ENCODE results near the gene RPH3AL. TPM values are rescaled to one million over a fixed set of nuclear protein-coding genes. Genes with fewer than 3 reads are reported as not detected.

RPH3AL gene
- total and polyA plus RNA-seq, 5 donors = 4.7 to 11.5 (median 9.1) TPM

DNA sequence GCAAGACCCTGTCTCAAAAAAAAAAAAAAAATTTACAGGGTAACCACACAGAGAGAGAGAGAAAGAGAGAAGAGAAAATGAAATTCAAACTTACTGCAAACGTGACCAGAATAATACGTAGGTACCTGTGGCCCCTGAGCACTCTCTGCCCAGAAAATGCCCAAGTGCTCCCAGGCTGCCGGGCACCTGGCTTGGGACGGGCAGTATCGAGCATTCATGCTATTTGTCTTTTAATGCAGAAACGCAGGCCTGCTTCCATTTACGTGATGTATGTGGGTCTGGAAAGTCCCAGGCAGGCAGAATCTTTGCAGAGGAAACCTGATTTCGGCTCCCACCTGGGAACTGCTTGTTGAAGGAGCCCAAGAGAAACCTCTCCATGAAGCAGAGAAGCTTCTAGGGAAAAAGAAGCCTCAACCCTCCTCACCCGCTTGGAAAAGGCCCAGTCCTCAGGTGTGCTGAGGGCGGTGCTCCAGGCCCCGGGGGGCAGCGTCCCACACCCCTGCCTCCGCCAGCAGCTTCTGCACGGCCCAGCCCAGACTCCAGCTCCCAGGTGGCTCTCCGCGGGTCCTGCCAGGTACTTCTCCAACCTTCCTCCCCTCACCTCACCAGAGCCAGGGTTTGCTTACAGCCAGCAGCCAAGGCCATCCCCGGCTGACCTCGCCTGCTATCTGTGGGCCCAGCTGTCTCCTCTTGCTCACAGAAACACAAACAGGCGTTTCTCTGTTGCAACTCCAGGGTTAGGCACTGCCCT is 14.0 kb downstream of the RPH3AL start:
- intact Hi-C loops (cut with DNase I) = no loop called here
- ATAC-seq = peak; percentile 58 to 85
- peaks cover 2% of the 10 kb centered on the region for H3K4me1 ChIP-seq (ENCODE audit: control insufficient read depth, insufficient read depth, low read length)
- H3K27ac ChIP-seq (ENCODE audit: low read length) = no peak overlapping the region
- no peaks in the 10 kb centered on the region for H3K9me3 ChIP-seq (ENCODE audit: control insufficient read depth, low read length)
- DNase-seq = peak in 2 of 3 donors; percentile 48 to 74
- no peak overlapping the region for H3K4me3 ChIP-seq (ENCODE audit: low read length)
- no peaks in the 10 kb centered on the region for H3K27me3 ChIP-seq (ENCODE audit: control insufficient read depth, insufficient read depth)
- WGBS = 80% methylated on average over 19 of the region's 19 CpGs

DNA sequence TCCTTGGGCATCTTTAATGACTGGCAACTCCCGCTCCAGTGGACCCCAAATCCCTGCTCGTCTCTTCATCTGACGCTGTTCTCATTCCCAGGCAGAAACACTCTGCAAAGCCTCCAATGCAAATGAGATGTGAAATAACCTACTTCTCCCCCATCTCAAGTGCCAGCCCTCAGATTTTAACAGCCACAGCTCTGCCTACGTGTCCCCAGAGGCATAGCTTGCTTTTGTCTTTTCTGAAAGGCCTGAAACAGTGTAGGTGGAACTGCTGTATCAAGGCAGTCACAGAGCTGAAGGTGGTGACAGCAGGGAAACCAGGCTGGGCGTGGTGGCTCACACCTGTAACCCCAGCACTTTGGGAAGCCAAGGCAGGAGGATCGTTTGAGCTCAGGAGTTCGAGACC is 14.7 kb downstream of the RPH3AL start:
- Histone ChIP-seq H3K9me3 (ENCODE audit: control insufficient read depth, low read length) (no peaks in the 10 kb centered on the region), H3K27ac (ENCODE audit: low read length) (no peak overlapping the region), H3K27me3 (ENCODE audit: control insufficient read depth, insufficient read depth) (no peaks in the 10 kb centered on the region), H3K4me3 (ENCODE audit: low read length) (no peak overlapping the region), H3K4me1 (ENCODE audit: control insufficient read depth, insufficient read depth, low read length) (peaks cover 2% of the 10 kb centered on the region)
- WGBS = 93% methylated on average over 7 of the region's 7 CpGs
- intact Hi-C loops (cut with DNase I) = no loop called here
- DNase-seq = peak in 1 of 3 donors; percentile 2
- ATAC-seq = no peak

DNA sequence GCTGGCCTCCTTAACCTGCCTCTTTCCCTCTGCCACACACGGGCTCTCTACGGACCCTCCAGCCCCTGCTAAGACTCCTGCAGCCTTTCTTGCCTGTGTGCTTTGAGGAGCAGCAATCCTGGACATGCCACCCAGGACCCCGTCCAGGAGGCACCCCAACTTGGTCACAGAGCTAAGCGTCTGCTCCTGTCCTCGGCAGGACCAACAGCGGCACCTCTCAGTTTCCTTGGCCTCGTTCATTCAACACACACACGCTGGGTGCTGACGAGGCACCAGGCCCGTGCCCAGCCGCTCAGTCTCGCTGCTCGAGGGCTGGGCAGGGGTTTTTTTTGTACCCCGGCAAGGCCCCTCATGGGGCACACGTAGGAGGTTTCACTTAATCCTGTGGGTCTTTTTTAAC is 15.2 kb downstream of the RPH3AL start:
- no peak overlapping the region for H3K27ac ChIP-seq (ENCODE audit: low read length)
- H3K9me3 ChIP-seq (ENCODE audit: control insufficient read depth, low read length) = no peaks in the 10 kb centered on the region
- WGBS = 93% methylated on average over 15 of the region's 15 CpGs
- intact Hi-C loops (cut with DNase I) = no loop called here
- H3K4me1 ChIP-seq (ENCODE audit: control insufficient read depth, insufficient read depth, low read length) = peaks cover 2% of the 10 kb centered on the region
- DNase-seq (peak in 1 of 3 donors; percentile 6), ATAC-seq (no peak)
- no peak overlapping the region for H3K4me3 ChIP-seq (ENCODE audit: low read length)
- no peaks in the 10 kb centered on the region for H3K27me3 ChIP-seq (ENCODE audit: control insufficient read depth, insufficient read depth)

DNA sequence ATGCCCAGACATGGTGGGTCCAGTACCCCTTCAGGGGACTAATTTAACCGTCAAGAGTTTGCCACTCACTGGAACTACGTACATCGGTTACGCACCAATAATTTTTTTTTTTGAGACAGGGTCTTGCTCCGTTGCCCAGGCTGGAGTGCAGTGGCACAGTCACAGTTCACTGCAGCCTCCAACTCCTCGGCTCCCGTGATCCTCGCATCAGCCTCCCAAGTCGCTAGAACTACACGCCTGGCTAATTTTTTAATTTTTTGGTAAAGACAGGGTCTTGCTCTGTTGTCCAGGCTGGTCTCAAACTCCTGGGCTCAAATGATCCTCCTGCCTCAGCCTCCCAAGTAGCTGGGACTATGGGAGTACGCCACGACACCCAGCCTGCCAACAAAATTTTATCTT is 15.6 kb downstream of the RPH3AL start:
- no peak overlapping the region for H3K4me3 ChIP-seq (ENCODE audit: low read length)
- no peaks in the 10 kb centered on the region for H3K9me3 ChIP-seq (ENCODE audit: control insufficient read depth, low read length)
- H3K4me1 ChIP-seq (ENCODE audit: control insufficient read depth, insufficient read depth, low read length) = peaks cover 2% of the 10 kb centered on the region
- H3K27ac ChIP-seq (ENCODE audit: low read length) = no peak overlapping the region
- 97% methylated on average over 12 of the region's 12 CpGs for WGBS
- H3K27me3 ChIP-seq (ENCODE audit: control insufficient read depth, insufficient read depth) = no peaks in the 10 kb centered on the region
- intact Hi-C loops (cut with DNase I) = no loop called here
- ATAC-seq (no peak), DNase-seq (no peak)

DNA sequence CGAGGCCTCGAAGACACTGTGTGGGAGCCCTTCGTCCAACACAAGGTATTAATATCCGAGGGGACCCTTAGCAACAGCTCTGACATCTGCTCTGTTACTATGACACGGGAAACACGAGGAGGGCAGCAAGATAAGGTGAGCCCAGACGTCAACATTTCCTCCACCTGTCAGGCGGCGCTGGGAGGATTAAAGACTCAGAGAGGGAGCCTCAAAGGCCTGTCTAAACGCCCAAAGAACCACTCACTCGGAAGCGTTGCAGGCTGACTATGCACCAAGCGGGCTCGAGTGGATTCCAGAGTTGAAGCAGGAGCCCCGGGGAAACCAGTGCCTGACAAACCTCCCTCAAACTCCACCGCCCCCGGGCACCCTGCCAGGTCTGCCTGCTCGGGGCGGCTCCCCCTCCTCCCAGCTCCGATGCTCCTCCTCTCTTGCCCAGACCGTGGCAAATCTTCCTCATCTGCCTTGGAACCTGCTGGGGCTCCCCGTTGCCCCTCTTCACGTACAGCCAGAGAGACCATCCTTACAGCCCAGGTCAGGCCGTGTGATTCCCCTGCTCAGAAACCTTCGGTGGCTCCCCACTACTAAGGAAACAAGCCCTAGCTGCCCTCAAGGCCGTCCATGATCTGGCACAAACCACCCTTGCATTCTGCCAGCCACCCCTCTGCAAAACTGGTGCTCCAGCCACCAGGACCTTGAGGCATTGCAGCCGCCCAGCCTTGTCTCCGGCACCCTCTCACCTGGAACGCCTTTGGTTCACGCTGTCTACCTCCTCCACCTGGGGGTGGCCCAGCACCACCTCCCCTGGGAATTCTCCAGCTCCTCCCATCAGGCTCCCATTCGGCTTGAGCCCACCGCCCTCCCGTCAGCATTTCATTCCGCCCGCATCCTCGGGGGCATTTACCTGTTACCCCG is 16.2 kb downstream of the RPH3AL start:
- Histone ChIP-seq H3K27ac (ENCODE audit: low read length) (peak overlapping the region; percentile 57), H3K4me3 (ENCODE audit: low read length) (no peak overlapping the region)
- 44% methylated on average over 37 of the region's 37 CpGs for WGBS

DNA sequence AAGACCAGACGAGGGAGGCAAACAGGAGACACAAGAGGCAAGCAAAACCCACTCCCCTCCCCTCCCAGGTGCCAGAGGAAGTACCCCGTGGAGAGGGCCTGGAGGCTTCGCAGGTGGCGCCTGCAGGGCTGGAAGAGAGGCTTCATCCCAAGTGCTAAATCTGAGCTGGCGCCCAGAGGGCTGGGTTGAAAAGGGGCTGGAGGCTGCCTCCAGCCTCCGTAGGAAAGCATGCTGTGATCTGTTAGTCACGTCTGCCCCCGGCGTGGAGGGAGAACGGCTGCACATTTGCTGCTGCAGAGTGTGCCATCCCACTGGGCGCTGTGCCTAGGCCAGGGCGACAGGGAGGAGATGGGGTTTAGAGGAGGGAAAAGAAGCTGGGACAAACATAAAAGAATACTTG is 16.9 kb downstream of the RPH3AL start:
- Histone ChIP-seq H3K27me3 (ENCODE audit: control insufficient read depth, insufficient read depth) (no peaks in the 10 kb centered on the region), H3K9me3 (ENCODE audit: control insufficient read depth, low read length) (no peaks in the 10 kb centered on the region), H3K27ac (ENCODE audit: low read length) (peak overlapping the region; percentile 57), H3K4me1 (ENCODE audit: control insufficient read depth, insufficient read depth, low read length) (peaks cover 2% of the 10 kb centered on the region), H3K4me3 (ENCODE audit: low read length) (no peak overlapping the region)
- 57% methylated on average over 12 of the region's 12 CpGs for WGBS
- ATAC-seq = no peak
- intact Hi-C loops (cut with DNase I) = no loop called here
- peak in 1 of 3 donors; percentile 22 for DNase-seq

More for the DNA sequence above, 16.2 kb downstream of the RPH3AL start:
- no peaks in the 10 kb centered on the region for H3K9me3 ChIP-seq (ENCODE audit: control insufficient read depth, low read length)
- peaks cover 2% of the 10 kb centered on the region for H3K4me1 ChIP-seq (ENCODE audit: control insufficient read depth, insufficient read depth, low read length)
- no peaks in the 10 kb centered on the region for H3K27me3 ChIP-seq (ENCODE audit: control insufficient read depth, insufficient read depth)
- ATAC-seq (peak in 1 of 2 donors; percentile 17), DNase-seq (peak; percentile 77 to 92 (median 90))
- intact Hi-C loops (cut with DNase I) = no loop called here

DNA sequence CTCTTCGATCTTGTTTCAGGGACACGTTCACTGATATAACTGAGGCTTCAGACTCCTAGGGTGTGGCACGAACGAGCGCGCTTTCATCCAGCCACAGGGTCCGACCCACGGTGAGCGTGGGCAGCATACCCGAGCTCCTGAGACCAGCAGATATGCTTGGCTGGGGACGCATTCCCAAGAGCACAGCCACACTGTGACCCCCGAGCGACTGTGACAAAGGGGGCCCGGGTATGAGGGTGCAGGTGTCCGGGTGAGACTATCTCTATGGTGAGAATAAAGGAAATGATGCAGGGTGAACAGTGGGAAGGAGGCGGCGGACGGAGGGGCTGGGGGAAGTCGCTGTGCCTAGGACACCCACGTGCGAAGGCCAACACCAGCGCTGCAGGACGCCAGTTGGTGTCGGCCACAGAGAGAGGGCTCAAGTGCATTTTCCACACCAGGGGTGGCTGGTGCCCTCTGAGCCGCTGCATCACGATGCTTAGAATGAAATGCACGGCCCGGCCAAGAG is 17.6 kb downstream of the RPH3AL start:
- 85% methylated on average over 28 of the region's 28 CpGs for WGBS
- Histone ChIP-seq H3K4me3 (ENCODE audit: low read length) (no peak overlapping the region), H3K27ac (ENCODE audit: low read length) (no peak overlapping the region), H3K4me1 (ENCODE audit: control insufficient read depth, insufficient read depth, low read length) (peaks cover 2% of the 10 kb centered on the region), H3K27me3 (ENCODE audit: control insufficient read depth, insufficient read depth) (no peaks in the 10 kb centered on the region), H3K9me3 (ENCODE audit: control insufficient read depth, low read length) (no peaks in the 10 kb centered on the region)
- no peak for ATAC-seq
- DNase-seq = peak in 1 of 3 donors; percentile 13
- intact Hi-C loops (cut with DNase I) = no loop called here

DNA sequence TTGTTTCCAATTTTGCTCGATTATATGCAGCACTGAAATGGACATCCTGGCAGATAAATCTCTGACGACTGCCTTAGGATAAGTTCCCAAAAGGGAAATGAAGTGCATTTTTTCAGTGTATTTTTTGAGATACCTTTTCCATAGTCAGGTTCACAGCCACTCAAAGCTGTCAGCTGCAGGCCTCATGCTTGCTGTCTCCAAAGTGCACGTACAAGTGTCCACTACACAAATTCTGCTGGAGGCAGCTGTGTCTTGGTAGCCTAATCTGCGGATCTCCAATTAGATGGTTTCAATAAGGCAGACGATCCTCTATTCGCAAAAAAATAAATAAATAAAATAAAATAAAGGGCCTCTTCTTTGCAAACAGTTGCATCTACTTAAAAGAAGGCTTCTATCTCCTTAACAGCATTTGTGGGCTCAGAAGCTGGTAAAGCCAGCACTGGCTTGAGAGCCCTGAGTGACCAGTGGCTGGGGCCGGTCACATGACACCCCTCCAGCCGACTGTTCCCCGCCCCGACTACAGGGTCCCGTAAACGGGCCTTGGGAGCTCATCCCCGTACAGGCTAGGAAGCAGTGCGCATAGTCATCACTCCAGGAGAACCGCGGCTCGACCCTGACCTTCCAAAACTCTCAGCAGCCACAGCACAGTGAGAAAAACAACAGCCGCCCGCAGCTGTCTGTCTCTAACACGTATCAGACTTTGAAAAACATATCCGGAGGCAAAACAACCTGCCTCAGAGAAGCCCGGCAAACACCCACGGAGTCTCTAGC is 18.8 kb downstream of the RPH3AL start:
- ATAC-seq (peak; percentile 84 to 91), DNase-seq (peak; percentile 84 to 93 (median 91))
- no peaks in the 10 kb centered on the region for H3K9me3 ChIP-seq (ENCODE audit: control insufficient read depth, low read length)
- peak overlapping the region; percentile 86 for H3K27ac ChIP-seq (ENCODE audit: low read length)
- peaks cover 2% of the 10 kb centered on the region for H3K4me1 ChIP-seq (ENCODE audit: control insufficient read depth, insufficient read depth, low read length)
- intact Hi-C loops (cut with DNase I) = no loop called here
- peak overlapping the region; percentile 23 for H3K4me3 ChIP-seq (ENCODE audit: low read length)
- H3K27me3 ChIP-seq (ENCODE audit: control insufficient read depth, insufficient read depth) = no peaks in the 10 kb centered on the region
- WGBS = 11% methylated on average over 23 of the region's 23 CpGs

DNA sequence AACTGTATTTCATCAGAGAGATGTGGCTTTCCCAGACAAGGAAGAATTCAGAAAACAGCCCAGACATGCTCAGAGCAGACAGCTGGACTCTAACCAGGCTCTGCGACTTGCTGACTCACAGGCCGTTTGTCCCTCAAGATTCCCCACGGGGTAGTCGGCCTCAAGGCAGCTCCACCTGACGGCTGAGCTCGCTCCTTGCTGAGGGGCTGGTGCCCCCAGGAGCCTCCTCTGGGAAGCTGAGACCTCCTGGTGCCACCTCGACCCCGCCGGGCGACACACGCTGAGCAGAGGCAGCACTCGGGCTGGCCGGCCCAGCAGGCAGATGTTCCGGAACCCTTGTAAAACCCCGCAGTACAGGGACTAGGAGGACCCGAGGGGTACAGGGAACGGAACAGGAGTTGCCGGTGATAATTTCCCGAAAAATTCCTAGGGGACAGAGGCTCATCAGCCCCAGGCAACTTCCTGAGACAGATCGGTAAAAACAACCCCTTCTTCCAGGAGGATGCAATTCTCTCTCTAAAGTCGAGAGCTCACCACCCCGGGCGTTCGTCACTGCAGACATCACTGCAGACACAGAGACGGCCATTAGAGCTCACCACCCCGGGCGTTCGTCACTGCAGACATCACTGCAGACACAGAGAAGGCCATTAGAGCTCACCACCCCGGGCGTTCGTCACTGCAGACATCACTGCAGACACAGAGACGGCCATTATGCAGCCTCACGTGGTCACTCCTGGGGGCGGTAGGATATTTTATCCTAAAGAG is 19.9 kb downstream of the RPH3AL start:
- no peaks in the 10 kb centered on the region for H3K9me3 ChIP-seq (ENCODE audit: control insufficient read depth, low read length)
- peak overlapping the region; percentile 87 for H3K27ac ChIP-seq (ENCODE audit: low read length)
- H3K4me1 ChIP-seq (ENCODE audit: control insufficient read depth, insufficient read depth, low read length) = peaks cover 2% of the 10 kb centered on the region
- peak; percentile 29 to 42 for ATAC-seq
- peak; percentile 61 to 81 (median 76) for DNase-seq
- no peaks in the 10 kb centered on the region for H3K27me3 ChIP-seq (ENCODE audit: control insufficient read depth, insufficient read depth)
- intact Hi-C loops (cut with DNase I) = no loop called here
- 49% methylated on average over 34 of the region's 34 CpGs for WGBS
- H3K4me3 ChIP-seq (ENCODE audit: low read length) = peak overlapping the region; percentile 25

DNA sequence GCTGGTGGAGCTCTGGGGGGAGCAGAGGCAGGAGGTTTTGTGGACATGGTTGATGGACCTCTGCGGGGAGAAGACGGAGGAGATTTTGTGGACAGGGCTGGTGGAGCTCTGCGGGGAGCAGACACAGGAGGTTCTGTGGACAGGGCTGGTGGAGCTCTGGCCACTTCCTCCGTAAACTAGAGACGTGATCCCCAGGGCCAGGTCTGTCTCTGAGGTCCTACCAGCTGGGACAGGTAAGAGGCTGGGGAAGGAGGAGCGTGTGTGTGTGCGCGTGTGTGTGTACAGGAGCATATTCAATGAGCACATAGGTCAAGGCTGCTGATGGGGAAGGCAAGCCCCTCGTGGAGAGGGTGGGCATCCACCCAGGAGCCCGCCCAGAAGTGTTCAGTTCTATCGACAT is 20.6 kb downstream of the RPH3AL start:
- H3K4me3 ChIP-seq (ENCODE audit: low read length) = peak overlapping the region; percentile 25
- H3K27me3 ChIP-seq (ENCODE audit: control insufficient read depth, insufficient read depth) = no peaks in the 10 kb centered on the region
- DNase-seq (peak in 2 of 3 donors; percentile 25 to 72), ATAC-seq (peak; percentile 1 to 2)
- peaks cover 2% of the 10 kb centered on the region for H3K4me1 ChIP-seq (ENCODE audit: control insufficient read depth, insufficient read depth, low read length)
- intact Hi-C loops (cut with DNase I) = no loop called here
- peak overlapping the region; percentile 87 for H3K27ac ChIP-seq (ENCODE audit: low read length)
- 60% methylated on average over 11 of the region's 11 CpGs for WGBS
- no peaks in the 10 kb centered on the region for H3K9me3 ChIP-seq (ENCODE audit: control insufficient read depth, low read length)

Measured in right cardiac atrium (tissue), 5 donors.